ENCODE data around the gene CSAG1.
"Not testable (repeated sequence)": the region's sequence is repeated elsewhere in the genome, so short reads cannot be mapped to it uniquely, and the experiment has no call there.

CSAG1 gene

GRCh38 chrX:152733261-152733975, at the start of gene CSAG1, which contains the start of gene MAGEA12:
TSS of gene CSAG1 (minus strand) at chrX:152733721. CDS start at chrX:152732460, 1,261 bp downstream.
TSS of gene MAGEA12 (plus strand) at chrX:152733757. CDS start at chrX:152736162, 2,405 bp downstream.
- DNase-seq (ENCODE audit: low spot score): no peak

DNA sequence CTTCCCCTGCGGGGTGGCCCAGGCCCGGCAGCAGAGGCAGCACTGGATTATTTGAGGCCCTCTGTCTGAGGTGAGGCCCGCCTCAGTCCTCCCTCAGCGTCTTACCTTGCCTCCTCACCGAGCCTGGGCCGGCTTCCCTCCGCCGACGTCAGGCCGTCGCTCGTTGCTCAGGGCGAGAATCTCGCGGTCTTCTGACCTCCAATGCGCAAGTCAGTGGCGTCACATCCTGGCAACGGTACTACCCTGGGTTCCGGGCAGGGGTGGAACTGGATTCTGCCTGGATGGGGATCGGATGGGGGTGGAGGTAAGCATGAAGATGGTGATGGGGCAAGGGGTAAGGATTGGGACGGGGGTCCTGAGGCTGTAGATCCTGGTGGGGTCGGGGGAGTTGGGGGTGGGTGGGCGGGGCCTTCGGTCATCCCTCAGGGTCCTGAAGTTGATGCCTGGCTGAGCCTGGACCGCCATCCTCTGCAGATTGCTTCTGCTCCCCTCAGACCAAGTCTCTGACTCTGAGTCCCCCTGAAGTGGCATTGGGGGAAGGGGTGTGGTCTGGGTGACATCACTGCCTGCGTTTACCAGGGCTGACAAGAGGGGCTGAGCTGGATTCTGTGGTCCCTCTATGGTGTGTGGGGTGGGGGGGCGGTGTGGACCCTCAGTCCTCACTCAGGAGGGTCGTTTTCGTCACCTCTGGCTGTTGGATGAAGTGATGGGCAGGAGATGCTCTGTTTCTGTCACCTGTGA, 36.2 kb upstream of the CSAG1 start, which contains the start of gene MAGEA6:
MAGEA6 (minus strand) TSS at position 141 of the 741 bp plus-strand sequence. CDS start 2,039 bp downstream, outside the sequence.
- not testable (repeated sequence) for DNase-seq (ENCODE audit: low spot score)

GRCh38 chrX:152766562-152766961, 33.0 kb upstream of the CSAG1 start:
- not testable (repeated sequence) for DNase-seq (ENCODE audit: low spot score)

- not testable (repeated sequence) for DNase-seq (ENCODE audit: low spot score)
These were observed 28.1 kb upstream of the CSAG1 start for GRCh38 chrX:152761582-152761981.

DNA sequence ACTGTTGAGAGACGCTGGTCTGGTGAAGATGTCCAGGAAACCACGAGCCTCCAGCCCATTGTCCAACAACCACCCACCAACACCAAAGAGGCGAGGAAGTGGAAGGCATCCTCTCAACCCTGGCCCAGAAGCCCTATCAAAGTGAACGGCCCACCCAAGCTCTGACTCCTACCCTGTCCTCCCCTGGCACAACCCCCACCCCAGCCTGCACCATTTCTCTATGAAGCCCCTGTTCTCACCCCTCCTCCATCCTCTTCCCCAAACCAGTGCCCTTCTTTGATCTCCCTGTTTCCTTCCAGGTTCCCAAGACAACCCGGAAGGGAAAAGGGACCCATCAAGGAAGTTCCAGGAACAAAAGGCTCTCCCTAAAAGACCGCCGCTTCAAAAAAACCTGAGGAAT, 26.0 kb upstream of the CSAG1 start:
- not testable (repeated sequence) for DNase-seq (ENCODE audit: low spot score)

GRCh38 chrX:152758918-152759317, 25.4 kb upstream of the CSAG1 start, which contains the start of gene CSAG3:
TSS of gene CSAG3 (plus strand) at chrX:152759218.
- not testable (repeated sequence) for DNase-seq (ENCODE audit: low spot score)

- not testable (repeated sequence) for DNase-seq (ENCODE audit: low spot score)
These were observed 21.4 kb upstream of the CSAG1 start for GRCh38 chrX:152754871-152755270.

DNA sequence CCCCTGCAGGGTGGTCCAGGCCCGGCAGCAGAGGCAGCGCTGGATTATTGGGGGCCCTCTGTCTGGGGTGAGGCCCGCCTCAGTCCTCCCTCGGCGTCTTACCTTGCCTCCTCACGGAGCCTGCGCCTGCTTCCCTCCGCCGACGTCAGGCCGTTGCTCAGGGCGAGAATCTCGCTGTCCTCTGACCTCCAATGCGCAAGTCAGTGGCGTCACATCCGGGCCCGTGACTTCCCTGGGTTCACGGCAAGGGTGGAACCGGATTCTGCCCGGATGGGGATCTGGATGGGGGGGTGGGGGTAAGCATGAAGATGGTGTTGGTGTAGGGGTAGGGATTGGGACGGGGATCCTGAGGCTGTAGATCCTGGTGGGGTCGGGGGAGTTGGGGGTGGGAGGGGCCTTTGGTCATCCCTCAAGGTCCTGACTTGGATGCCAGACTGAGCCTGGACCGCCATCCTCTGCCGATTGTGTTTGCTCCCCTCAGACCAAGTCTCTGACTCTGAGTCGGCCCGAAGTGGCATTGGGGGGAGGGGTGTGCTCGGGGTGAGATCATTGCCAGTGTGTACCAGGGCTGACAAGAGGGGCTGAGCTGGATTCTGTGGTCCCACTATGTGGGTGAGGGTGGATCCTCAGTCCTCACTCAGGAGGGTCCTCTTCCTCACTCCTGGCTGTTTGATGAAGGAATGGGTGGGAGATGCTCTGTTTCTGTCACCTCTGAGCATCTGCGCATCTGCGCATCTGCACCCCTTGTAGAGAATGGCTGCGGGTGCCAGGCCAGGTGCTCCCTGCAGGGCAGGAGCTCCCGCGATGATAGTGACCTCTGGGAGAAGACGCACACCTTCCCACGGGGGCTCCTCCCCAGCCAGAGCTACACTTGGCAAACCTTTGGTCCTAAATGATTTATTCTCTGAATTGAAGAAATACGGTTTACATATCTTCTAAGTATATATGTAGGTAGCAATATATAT, 20.4 kb upstream of the CSAG1 start, which contains the start of gene MAGEA2:
MAGEA2 (minus strand) TSS at position 157 of the 965 bp plus-strand sequence. CDS start 2,479 bp downstream, outside the sequence.
- DNase-seq (ENCODE audit: low spot score): not testable (repeated sequence)

DNA sequence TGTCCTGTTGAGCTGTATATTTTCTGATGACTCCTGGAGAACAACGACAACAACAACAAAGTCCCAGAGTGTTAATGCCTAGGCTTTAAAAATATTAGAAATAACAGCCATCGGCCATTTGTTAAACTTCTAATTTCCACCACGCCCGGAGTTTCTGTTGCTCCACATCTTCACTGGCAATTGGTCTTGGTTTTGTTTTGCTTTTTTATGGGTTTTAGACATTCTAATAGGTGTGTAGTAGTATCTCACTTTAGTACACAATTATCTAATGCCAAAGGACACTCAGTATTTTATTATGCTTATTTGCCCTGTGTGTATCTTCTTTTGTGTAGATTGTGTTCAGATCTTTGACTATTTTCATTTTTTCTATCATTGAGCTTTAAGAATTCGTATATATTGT, 5.0 kb upstream of the CSAG1 start:
- no peak for DNase-seq (ENCODE audit: low spot score)

- not testable (repeated sequence) for DNase-seq (ENCODE audit: low spot score)
These were observed 3.0 kb upstream of the CSAG1 start for GRCh38 chrX:152736528-152736927.

DNA sequence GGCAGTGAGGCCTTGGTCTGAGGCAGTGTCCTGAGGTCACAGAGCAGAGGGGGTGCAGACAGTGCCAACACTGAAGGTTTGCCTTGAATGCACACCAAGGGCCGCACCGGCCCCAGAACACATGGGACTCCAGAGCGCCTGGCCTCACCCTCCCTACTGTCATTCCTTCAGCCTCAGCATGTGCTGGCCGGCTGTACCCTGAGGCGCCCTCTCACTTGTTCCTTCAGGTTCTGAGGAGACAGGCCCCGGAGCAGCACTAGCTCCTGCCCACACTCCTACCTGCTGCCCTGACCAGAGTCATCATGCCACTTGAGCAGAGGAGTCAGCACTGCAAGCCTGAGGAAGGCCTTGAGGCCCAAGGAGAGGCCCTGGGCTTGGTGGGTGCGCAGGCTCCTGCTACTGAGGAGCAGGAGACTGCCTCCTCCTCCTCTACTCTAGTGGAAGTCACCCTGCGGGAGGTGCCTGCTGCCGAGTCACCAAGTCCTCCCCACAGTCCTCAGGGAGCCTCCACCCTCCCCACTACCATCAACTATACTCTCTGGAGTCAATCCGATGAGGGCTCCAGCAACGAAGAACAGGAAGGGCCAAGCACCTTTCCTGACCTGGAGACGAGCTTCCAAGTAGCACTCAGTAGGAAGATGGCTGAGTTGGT, 2.5 kb upstream of the CSAG1 start:
- DNase-seq (ENCODE audit: low spot score): no peak

DNA sequence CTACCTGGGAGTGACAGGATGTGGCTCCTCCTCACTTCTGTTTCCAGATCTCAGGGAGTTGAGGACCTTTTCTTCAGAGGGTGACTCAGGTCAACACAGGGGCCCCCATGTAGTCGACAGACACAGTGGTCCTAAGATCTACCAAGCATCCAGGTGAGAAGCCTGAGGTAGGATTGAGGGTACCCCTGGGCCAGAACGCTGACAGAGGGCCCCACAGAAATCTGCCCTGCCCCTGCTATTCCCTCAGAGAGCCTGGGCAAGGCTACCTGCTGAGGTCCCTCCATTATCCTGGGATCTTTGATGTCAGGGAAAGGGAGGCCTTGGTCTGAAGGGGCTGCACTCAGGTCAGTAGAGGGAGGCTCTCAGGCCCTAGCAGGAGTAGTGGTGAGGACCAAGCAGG, 1.6 kb upstream of the CSAG1 start:
- no peak for DNase-seq (ENCODE audit: low spot score)

DNA sequence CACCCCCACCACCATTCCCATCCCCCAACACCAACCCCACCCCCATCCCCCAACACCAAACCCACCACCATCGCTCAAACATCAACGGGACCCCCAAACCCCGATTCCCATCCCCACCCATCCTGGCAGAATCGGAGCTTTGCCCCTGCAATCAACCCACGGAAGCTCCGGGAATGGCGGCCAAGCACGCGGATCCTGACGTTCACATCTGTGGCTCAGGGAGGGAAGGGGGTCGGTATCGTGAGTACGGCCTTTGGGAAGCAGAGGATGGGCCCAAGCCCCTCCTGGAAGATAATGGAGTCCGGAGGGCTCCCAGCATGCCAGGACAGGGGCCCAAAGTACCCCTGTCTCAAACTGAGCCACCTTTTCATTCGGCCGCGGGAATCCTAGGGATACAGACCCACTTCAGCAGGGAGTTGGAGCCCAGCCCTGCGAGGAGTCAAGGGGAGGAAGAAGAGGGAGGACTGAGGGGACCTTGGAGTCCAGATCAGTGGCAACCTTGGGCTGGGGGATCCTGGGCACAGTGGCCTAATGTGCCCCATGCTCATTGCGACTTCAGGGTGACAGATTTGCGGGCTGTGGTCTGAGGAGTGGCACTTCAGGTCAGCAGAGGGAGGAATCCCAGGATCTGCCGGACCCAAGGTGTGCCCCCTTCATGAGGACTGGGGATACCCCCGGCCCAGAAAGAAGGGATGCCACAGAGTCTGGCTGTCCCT, 780 bp upstream of the CSAG1 start:
- not testable (repeated sequence) for DNase-seq (ENCODE audit: low spot score)

- no peak for DNase-seq (ENCODE audit: low spot score)
These were observed 8.1 kb downstream of the CSAG1 start for GRCh38 chrX:152725409-152725808.

- not testable (repeated sequence) for DNase-seq (ENCODE audit: low spot score)
These were observed 19.4 kb downstream of the CSAG1 start, which contains the start of gene MAGEA2B for GRCh38 chrX:152713815-152714787. TSS of gene MAGEA2B (plus strand) at chrX:152714628. CDS start at chrX:152717107, 2,479 bp downstream.

DNA sequence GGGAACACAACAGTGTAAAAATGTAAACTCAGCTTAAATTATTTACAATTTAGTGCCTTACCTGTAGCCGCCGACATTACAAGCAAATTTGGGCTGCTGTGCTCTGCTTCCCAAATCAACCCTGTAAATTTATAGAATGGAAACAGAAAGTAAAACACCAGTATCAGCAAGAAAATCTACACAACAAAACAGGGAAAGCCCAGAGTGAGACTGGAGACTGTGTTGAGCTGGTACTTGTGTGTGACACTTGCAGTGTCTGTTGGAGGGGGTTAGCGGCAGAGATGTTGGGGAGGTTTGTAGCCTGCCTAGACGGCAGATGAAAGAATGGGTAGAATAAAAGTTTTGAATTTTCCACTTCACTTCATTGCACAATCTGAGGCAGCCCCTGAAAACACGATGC, 20.3 kb downstream of the CSAG1 start:
- DNase-seq (ENCODE audit: low spot score): not testable (repeated sequence)

- not testable (repeated sequence) for DNase-seq (ENCODE audit: low spot score)
These were observed 24.3 kb downstream of the CSAG1 start, which contains the start of gene CSAG2 for GRCh38 chrX:152709173-152709572. TSS of gene CSAG2 (minus strand) at chrX:152709273. CDS start at chrX:152709112, 161 bp downstream.

GRCh38 chrX:152706500-152706899, 27.0 kb downstream of the CSAG1 start:
- DNase-seq (ENCODE audit: low spot score): not testable (repeated sequence)

GRCh38 chrX:152700390-152700789, 33.1 kb downstream of the CSAG1 start:
- not testable (repeated sequence) for DNase-seq (ENCODE audit: low spot score)

Measured in AG08396 (cell line).